Esophagus (tissue), 2 donors: Measurements from ENCODE around the gene MMP12. TPM values are rescaled to one million over a fixed set of nuclear protein-coding genes. Genes with fewer than 3 reads are reported as not detected.
"Not testable (repeated sequence)": the region's sequence is repeated elsewhere in the genome, so short reads cannot be mapped to it uniquely, and the experiment has no call there.

ENCODE experiments used
- H3K27ac ChIP-seq, 2 donors: one replicate each; pipeline ENCODE4 v1.5.1; 2013; ENCODE audit warnings: low read depth in 2 of 2, mild to moderate bottlenecking in 2 of 2, inconsistent platforms in 1 of 2, low read length in 1 of 2, moderate library complexity in 1 of 2
- H3K27me3 ChIP-seq, 2 donors: one replicate each; pipeline ENCODE4 v1.6.1; 2013; ENCODE audit warnings: low read length in 2 of 2, control low read depth in 1 of 2, mild to moderate bottlenecking in 1 of 2; ENCODE audit not compliant: insufficient read depth in 2 of 2, control insufficient read depth in 1 of 2
- H3K36me3 ChIP-seq, 2 donors: one replicate each; pipeline ENCODE4 v1.6.1; 2013; ENCODE audit warnings: low read length in 1 of 2; ENCODE audit not compliant: control insufficient read depth in 2 of 2, insufficient read depth in 2 of 2
- H3K4me1 ChIP-seq, 2 donors: one replicate each; pipeline ENCODE4 v1.6.1; 2013; ENCODE audit warnings: low read length in 1 of 2; ENCODE audit not compliant: control insufficient read depth in 2 of 2, insufficient read depth in 2 of 2
- H3K4me3 ChIP-seq, 2 donors: one replicate each; pipeline ENCODE4 v1.5.1; 2013; ENCODE audit warnings: low read length in 2 of 2, mild to moderate bottlenecking in 2 of 2, low read depth in 1 of 2, moderate library complexity in 1 of 2
- H3K9me3 ChIP-seq, 2 donors: one replicate each; pipeline ENCODE4 v1.6.1; 2013; ENCODE audit warnings: mild to moderate bottlenecking in 2 of 2, low read depth in 1 of 2, low read length in 1 of 2, moderate library complexity in 1 of 2; ENCODE audit not compliant: control insufficient read depth in 2 of 2, insufficient read depth in 1 of 2
- WGBS, 2 donors: extraction: QIAGEN DNeasy Blood & Tissue Kit; methylation state at CpG; one replicate each; pipeline ENCODE4 v1.1.7; 2013; 5-methylcytosine and 5-hydroxymethylcytosine counted together
- polyA plus RNA-seq, 2 donors: library from polyadenylated mRNA; stranded (reverse); fragments of 200-250 nt; gene quantifications; one replicate each; pipeline ENCODE4 v1.2.3, GENCODE V29; 2013
- donor health status: healthy with polysubstance abuse.
- donor health status: Bipolar disorder and iron deficiency.

MMP12 gene
- under 1 TPM in 1 of 2 donors, not detected in 1; 0.62 TPM for polyA plus RNA-seq

- H3K4me1 ChIP-seq, result no peaks in the 10 kb centered on the region
- no peak within 1 kb of the TSS for H3K27ac ChIP-seq
- WGBS, 2 donors, result 61 to 64% methylated on average over 4 of the region's 4 CpGs
Observed at GRCh38 chr11:102874852-102875251, at the start of gene MMP12. Gene MMP12 (minus strand): TSS chr11:102874982. CDS start chr11:102874937, 45 bp downstream.

GRCh38 chr11:102921587-102922220, 46.9 kb upstream of the MMP12 start:
- H3K9me3 ChIP-seq, result no peaks in the 10 kb centered on the region
- no peak overlapping the region for H3K27ac ChIP-seq
- no peak overlapping the region for H3K4me3 ChIP-seq
- H3K36me3 ChIP-seq, result no peaks in the 10 kb centered on the region
- no peaks in the 10 kb centered on the region for H3K4me1 ChIP-seq
- 51 to 55% methylated on average over 3 of the region's 3 CpGs for WGBS, 2 donors
- no peaks in the 10 kb centered on the region for H3K27me3 ChIP-seq

More at GRCh38 chr11:102874852-102875251, at the start of gene MMP12:
- Histone ChIP-seq H3K9me3 (no peaks in the 10 kb centered on the region), H3K36me3 (no peaks in the 10 kb centered on the region), H3K4me3 (no peak within 1 kb of the TSS), H3K27me3 (no peaks in the 10 kb centered on the region)

GRCh38 chr11:102920118-102920684, 45.4 kb upstream of the MMP12 start:
- Histone ChIP-seq H3K27ac (no peak overlapping the region), H3K4me3 (no peak overlapping the region), H3K36me3 (no peaks in the 10 kb centered on the region), H3K4me1 (no peaks in the 10 kb centered on the region), H3K27me3 (no peaks in the 10 kb centered on the region), H3K9me3 (no peaks in the 10 kb centered on the region)
- WGBS, 2 donors, result 67 to 71% methylated on average over 13 of the region's 13 CpGs

GRCh38 chr11:102915044-102915375, 40.2 kb upstream of the MMP12 start:
- H3K27me3 ChIP-seq, result no peaks in the 10 kb centered on the region
- peaks cover 0 to 3% of the 10 kb centered on the region in 2 donors for H3K4me1 ChIP-seq
- no peak overlapping the region for H3K27ac ChIP-seq
- no peak overlapping the region for H3K4me3 ChIP-seq
- no peaks in the 10 kb centered on the region for H3K36me3 ChIP-seq
- H3K9me3 ChIP-seq, result no peaks in the 10 kb centered on the region

GRCh38 chr11:102914238-102915043, 39.7 kb upstream of the MMP12 start:
- peaks cover 0 to 3% of the 10 kb centered on the region in 2 donors for H3K4me1 ChIP-seq
- no peaks in the 10 kb centered on the region for H3K9me3 ChIP-seq
- H3K27me3 ChIP-seq, result no peaks in the 10 kb centered on the region
- no peaks in the 10 kb centered on the region for H3K36me3 ChIP-seq
- H3K27ac ChIP-seq, result no peak overlapping the region
- WGBS, 2 donors, result 34 to 41% methylated on average over 3 of the region's 3 CpGs
- no peak overlapping the region for H3K4me3 ChIP-seq

GRCh38 chr11:102912482-102912830, 37.7 kb upstream of the MMP12 start:
- peaks cover 0 to 3% of the 10 kb centered on the region in 2 donors for H3K4me1 ChIP-seq
- H3K27me3 ChIP-seq, result no peaks in the 10 kb centered on the region
- H3K36me3 ChIP-seq, result no peaks in the 10 kb centered on the region
- H3K9me3 ChIP-seq, result no peaks in the 10 kb centered on the region
- 50 to 51% methylated on average over 2 of the region's 2 CpGs for WGBS, 2 donors
- no peak overlapping the region for H3K27ac ChIP-seq
- no peak overlapping the region for H3K4me3 ChIP-seq

- peaks cover 0 to 3% of the 10 kb centered on the region in 2 donors for H3K4me1 ChIP-seq
- no peak overlapping the region for H3K4me3 ChIP-seq
- 58 to 70% methylated on average over 13 of the region's 13 CpGs for WGBS, 2 donors
- H3K36me3 ChIP-seq, result no peaks in the 10 kb centered on the region
- no peak overlapping the region for H3K27ac ChIP-seq
- H3K27me3 ChIP-seq, result no peaks in the 10 kb centered on the region
- H3K9me3 ChIP-seq, result no peaks in the 10 kb centered on the region
Observed at GRCh38 chr11:102911758-102912481, 37.1 kb upstream of the MMP12 start.

GRCh38 chr11:102905848-102906247, 31.1 kb upstream of the MMP12 start:
- not testable (repeated sequence) for H3K4me1 ChIP-seq, H3K9me3 ChIP-seq, H3K27me3 ChIP-seq, H3K4me3 ChIP-seq, H3K36me3 ChIP-seq, H3K27ac ChIP-seq
- WGBS, 2 donors, result 70 to 76% methylated on average over 5 of the region's 5 CpGs

- not testable (repeated sequence) for H3K4me3 ChIP-seq, H3K27me3 ChIP-seq, H3K9me3 ChIP-seq, H3K4me1 ChIP-seq, H3K36me3 ChIP-seq, H3K27ac ChIP-seq
- 79% methylated on average over 5 of the region's 5 CpGs for WGBS, 2 donors
Observed at GRCh38 chr11:102903895-102904294, 29.1 kb upstream of the MMP12 start.
